Measurements from ENCODE around the gene PDE9A. TPM values are rescaled to one million over a fixed set of nuclear protein-coding genes. Genes with fewer than 3 reads are reported as not detected.
"Not testable (repeated sequence)": the region's sequence is repeated elsewhere in the genome, so short reads cannot be mapped to it uniquely, and the experiment has no call there.

Gene PDE9A
- total and polyA plus RNA-seq, 4 experiments from 2014 or later = 2.2 to 9.2 (median 5.3) TPM

DNA sequence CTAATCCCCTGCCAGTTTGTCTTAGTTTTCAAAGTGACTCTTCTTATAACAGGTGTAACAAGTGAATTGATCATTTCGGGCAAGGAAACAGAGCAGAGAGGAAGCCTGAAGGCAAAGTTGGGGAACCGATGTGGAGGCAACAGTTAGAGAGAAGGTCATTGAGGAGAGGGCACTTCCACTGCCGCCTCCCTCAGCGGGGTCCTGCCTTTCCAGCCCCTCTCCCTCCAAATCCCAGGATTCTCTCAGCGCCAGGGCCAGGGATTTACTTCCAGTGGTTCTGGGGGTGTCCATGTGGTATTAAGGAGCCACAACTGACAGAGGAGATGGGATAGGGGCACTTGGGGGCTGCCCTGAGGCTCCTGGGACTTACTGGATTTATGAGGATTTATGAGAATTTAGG lies 39.7 kb upstream of the PDE9A start:
- H3K36me3 Mint-ChIP-seq = no peaks in the 10 kb centered on the region
- no peak overlapping the region for H3K27ac Mint-ChIP-seq
- H3K4me1 ChIP-seq (ENCODE audit: insufficient read depth, low read length) = peaks cover 35% of the 10 kb centered on the region
- H3K9me3 Mint-ChIP-seq = peaks cover 0 to 16% (median 5%) of the 10 kb centered on the region in 8 donors
- H3K4me3 ChIP-seq (ENCODE audit: low read length in 2 of 2) = no peak overlapping the region
- H3K9me3 ChIP-seq (ENCODE audit: control insufficient read depth in 1 of 2, low read length in 2 of 2) = no peaks in the 10 kb centered on the region
- no peaks in the 10 kb centered on the region for H3K27me3 ChIP-seq (ENCODE audit: insufficient read depth, low read length)
- peaks cover 3 to 17% (median 13%) of the 10 kb centered on the region in 4 donors for H3K4me1 Mint-ChIP-seq
- no peak for DNase-seq
- H3K36me3 ChIP-seq (ENCODE audit: insufficient read depth, low read length) = no peaks in the 10 kb centered on the region
- peak overlapping the region in 2 of 8 donors; percentile 3 to 36 for H3K4me3 Mint-ChIP-seq
- H3K27me3 Mint-ChIP-seq = peaks cover 0 to 4% of the 10 kb centered on the region in 2 donors
- no peak overlapping the region for H3K27ac ChIP-seq (ENCODE audit: low read depth, low read length)
- ChIA-PET CTCF (ENCODE audit: partially characterized antibody) (interaction anchor here (1.6 kb wide), 1 partner anchor 21 kb away, joined by 4 read pairs; no protein-coding TSS in a partner anchor), POLR2A (ENCODE audit: partially characterized antibody) (no interaction called here)
- intact Hi-C loops (cut with micrococcal nuclease) = no loop called here

DNA sequence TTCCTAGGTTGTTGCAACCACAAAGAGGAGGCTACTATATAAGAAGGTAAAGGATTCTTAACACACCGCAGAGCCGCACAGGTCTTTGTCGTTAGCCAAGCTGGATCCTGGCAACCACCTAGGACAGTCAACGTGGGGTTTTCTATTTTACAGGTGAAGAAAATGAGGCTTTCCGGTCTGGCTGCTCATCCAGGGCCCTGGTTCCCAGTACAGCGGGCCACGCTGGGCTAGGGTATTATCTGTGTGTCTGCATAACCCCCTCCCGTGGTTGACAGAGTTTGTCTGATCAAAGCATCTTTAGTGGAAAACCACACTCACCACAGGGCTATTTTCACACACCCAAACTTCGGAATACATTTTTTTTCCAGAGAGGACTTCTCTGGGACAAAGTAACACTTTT lies 39.0 kb upstream of the PDE9A start:
- intact Hi-C loops (cut with micrococcal nuclease) = no loop called here
- no peaks in the 10 kb centered on the region for H3K36me3 ChIP-seq (ENCODE audit: insufficient read depth, low read length)
- peak overlapping the region; percentile 53 for H3K27ac ChIP-seq (ENCODE audit: low read depth, low read length)
- POLR2A ChIA-PET (ENCODE audit: partially characterized antibody) = no interaction called here
- H3K27me3 ChIP-seq (ENCODE audit: insufficient read depth, low read length) = no peaks in the 10 kb centered on the region
- DNase-seq = peak in 4 of 5 donors; percentile 63 to 85 (median 69)
- H3K9me3 Mint-ChIP-seq = peaks cover 0 to 16% (median 5%) of the 10 kb centered on the region in 8 donors
- H3K4me1 Mint-ChIP-seq = peaks cover 3 to 17% (median 10%) of the 10 kb centered on the region in 4 donors
- peaks cover 35% of the 10 kb centered on the region for H3K4me1 ChIP-seq (ENCODE audit: insufficient read depth, low read length)
- H3K4me3 ChIP-seq (ENCODE audit: low read length in 2 of 2) = peak overlapping the region in 1 of 2 donors; percentile 37
- no peaks in the 10 kb centered on the region for H3K36me3 Mint-ChIP-seq
- H3K4me3 Mint-ChIP-seq = no peak overlapping the region
- CTCF ChIA-PET (ENCODE audit: partially characterized antibody) = interaction anchor here (1.0 to 1.6 kb wide), 2 partner anchors 21 to 67 kb away, joined by 3 to 4 read pairs; no protein-coding TSS in a partner anchor
- H3K9me3 ChIP-seq (ENCODE audit: control insufficient read depth in 1 of 2, low read length in 2 of 2) = no peaks in the 10 kb centered on the region
- no peak overlapping the region for H3K27ac Mint-ChIP-seq
- H3K27me3 Mint-ChIP-seq = peaks cover 0 to 4% of the 10 kb centered on the region in 2 donors

DNA sequence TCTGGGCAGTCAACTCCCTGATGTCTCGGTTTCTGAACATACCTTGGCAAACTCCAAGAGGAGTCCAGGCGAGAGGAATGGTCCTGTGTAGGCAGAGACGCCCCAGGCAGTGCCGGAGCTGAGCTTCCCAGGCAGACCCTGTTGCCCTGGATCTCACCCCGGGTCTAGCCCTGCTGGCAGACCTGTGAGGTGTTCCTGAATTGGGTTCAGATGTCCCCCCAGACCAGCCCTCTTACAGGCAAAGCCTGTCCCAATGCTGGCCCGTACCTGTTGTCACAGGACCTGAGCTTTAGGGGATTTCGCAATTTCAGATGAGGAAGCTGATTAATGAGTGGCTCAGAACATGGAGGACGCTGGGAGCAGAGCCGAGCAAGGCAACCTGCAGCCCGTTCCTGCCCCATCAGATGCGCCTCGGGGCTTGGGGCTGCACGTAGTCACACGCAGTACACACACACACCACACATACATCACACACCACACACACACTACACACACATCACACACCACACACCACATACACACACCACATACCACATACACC lies 38.5 kb upstream of the PDE9A start:
- Mint-ChIP-seq H3K27me3 (peaks cover 0 to 4% of the 10 kb centered on the region in 2 donors), H3K36me3 (no peaks in the 10 kb centered on the region), H3K9me3 (peaks cover 0 to 13% (median 5%) of the 10 kb centered on the region in 8 donors), H3K27ac (no peak overlapping the region), H3K4me1 (peaks cover 3 to 17% (median 8%) of the 10 kb centered on the region in 4 donors), H3K4me3 (no peak overlapping the region)
- peak; percentile 58 to 78 (median 68) for DNase-seq
- no peaks in the 10 kb centered on the region for H3K27me3 ChIP-seq (ENCODE audit: insufficient read depth, low read length)
- intact Hi-C loops (cut with micrococcal nuclease) = loop anchor here (5.0 kb wide), 1 partner anchor 217 kb away; no protein-coding TSS in a partner anchor
- POLR2A ChIA-PET (ENCODE audit: partially characterized antibody) = no interaction called here
- H3K4me3 ChIP-seq (ENCODE audit: low read length in 2 of 2) = peak overlapping the region in 1 of 2 donors; percentile 37
- peak overlapping the region; percentile 53 for H3K27ac ChIP-seq (ENCODE audit: low read depth, low read length)
- H3K9me3 ChIP-seq (ENCODE audit: control insufficient read depth in 1 of 2, low read length in 2 of 2) = no peaks in the 10 kb centered on the region
- H3K4me1 ChIP-seq (ENCODE audit: insufficient read depth, low read length) = peaks cover 35% of the 10 kb centered on the region
- CTCF ChIA-PET (ENCODE audit: partially characterized antibody) = interaction anchor here (1.0 to 1.6 kb wide), 2 partner anchors 22 to 66 kb away, joined by 3 to 4 read pairs; no protein-coding TSS in a partner anchor
- H3K36me3 ChIP-seq (ENCODE audit: insufficient read depth, low read length) = no peaks in the 10 kb centered on the region

DNA sequence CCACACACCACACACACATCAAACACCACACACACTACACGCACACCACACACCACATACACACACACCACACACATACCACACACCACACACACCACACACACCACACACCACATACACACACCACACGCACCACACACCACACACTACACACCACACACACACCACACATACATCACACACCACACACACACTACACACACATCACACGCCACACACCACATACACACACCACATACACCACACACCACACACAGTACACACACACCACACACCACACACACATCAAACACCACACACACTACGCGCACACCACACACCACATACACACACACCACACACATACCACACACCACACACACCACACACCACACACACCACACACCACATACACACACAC lies 38.0 kb upstream of the PDE9A start:
- H3K4me1 Mint-ChIP-seq = peaks cover 3 to 15% (median 7%) of the 10 kb centered on the region in 4 donors
- H3K4me3 Mint-ChIP-seq; DNase-seq; H3K27ac Mint-ChIP-seq; H3K27me3 ChIP-seq (ENCODE audit: insufficient read depth, low read length); H3K9me3 ChIP-seq (ENCODE audit: control insufficient read depth in 1 of 2, low read length in 2 of 2); POLR2A ChIA-PET (ENCODE audit: partially characterized antibody); H3K27me3 Mint-ChIP-seq; H3K36me3 ChIP-seq (ENCODE audit: insufficient read depth, low read length); H3K36me3 Mint-ChIP-seq: not testable (repeated sequence)
- H3K27ac ChIP-seq (ENCODE audit: low read depth, low read length) = peak overlapping the region; percentile 53
- peak overlapping the region in 1 of 2 donors; percentile 37 for H3K4me3 ChIP-seq (ENCODE audit: low read length in 2 of 2)
- H3K9me3 Mint-ChIP-seq = peaks cover 0 to 13% (median 5%) of the 10 kb centered on the region in 8 donors
- intact Hi-C loops (cut with micrococcal nuclease) = loop anchor here (5.0 kb wide), 1 partner anchor 217 kb away; no protein-coding TSS in a partner anchor
- H3K4me1 ChIP-seq (ENCODE audit: insufficient read depth, low read length) = peaks cover 35% of the 10 kb centered on the region
- CTCF ChIA-PET (ENCODE audit: partially characterized antibody) = interaction anchor here (1.0 to 1.6 kb wide), 2 partner anchors 22 to 66 kb away, joined by 3 to 4 read pairs; no protein-coding TSS in a partner anchor

DNA sequence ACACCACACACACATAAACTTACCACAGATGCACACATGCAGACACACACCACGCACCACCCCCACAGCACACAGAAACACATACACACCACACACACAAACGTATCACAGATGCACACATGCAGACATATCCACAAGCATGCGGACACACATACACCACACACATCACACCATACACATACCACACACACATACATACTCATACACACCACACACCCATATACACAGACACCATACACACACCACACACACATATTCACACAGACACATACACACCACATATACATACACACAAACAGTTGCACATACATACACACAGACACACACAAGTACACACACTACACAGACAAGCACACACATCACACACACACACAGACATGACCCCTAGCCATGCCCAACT lies 37.5 kb upstream of the PDE9A start:
- POLR2A ChIA-PET (ENCODE audit: partially characterized antibody) = interaction anchor here (0.9 kb wide), 1 partner anchor 167 kb away, joined by 5 read pairs; no protein-coding TSS in a partner anchor
- intact Hi-C loops (cut with micrococcal nuclease) = loop anchor here (5.0 kb wide), 1 partner anchor 216 kb away; no protein-coding TSS in a partner anchor
- CTCF ChIA-PET (ENCODE audit: partially characterized antibody) = no interaction called here
- peaks cover 0 to 13% (median 5%) of the 10 kb centered on the region in 8 donors for H3K9me3 Mint-ChIP-seq
- H3K9me3 ChIP-seq (ENCODE audit: control insufficient read depth in 1 of 2, low read length in 2 of 2) = no peaks in the 10 kb centered on the region
- H3K27ac ChIP-seq (ENCODE audit: low read depth, low read length) = no peak overlapping the region
- no peaks in the 10 kb centered on the region for H3K27me3 ChIP-seq (ENCODE audit: insufficient read depth, low read length)
- DNase-seq = no peak
- H3K4me3 Mint-ChIP-seq = no peak overlapping the region
- H3K4me1 ChIP-seq (ENCODE audit: insufficient read depth, low read length) = peaks cover 35% of the 10 kb centered on the region
- peaks cover 3 to 15% (median 6%) of the 10 kb centered on the region in 4 donors for H3K4me1 Mint-ChIP-seq
- no peaks in the 10 kb centered on the region for H3K36me3 Mint-ChIP-seq
- no peaks in the 10 kb centered on the region for H3K36me3 ChIP-seq (ENCODE audit: insufficient read depth, low read length)
- H3K27ac Mint-ChIP-seq = no peak overlapping the region
- peaks cover 0 to 4% of the 10 kb centered on the region in 2 donors for H3K27me3 Mint-ChIP-seq
- H3K4me3 ChIP-seq (ENCODE audit: low read length in 2 of 2) = peak overlapping the region in 1 of 2 donors; percentile 1

DNA sequence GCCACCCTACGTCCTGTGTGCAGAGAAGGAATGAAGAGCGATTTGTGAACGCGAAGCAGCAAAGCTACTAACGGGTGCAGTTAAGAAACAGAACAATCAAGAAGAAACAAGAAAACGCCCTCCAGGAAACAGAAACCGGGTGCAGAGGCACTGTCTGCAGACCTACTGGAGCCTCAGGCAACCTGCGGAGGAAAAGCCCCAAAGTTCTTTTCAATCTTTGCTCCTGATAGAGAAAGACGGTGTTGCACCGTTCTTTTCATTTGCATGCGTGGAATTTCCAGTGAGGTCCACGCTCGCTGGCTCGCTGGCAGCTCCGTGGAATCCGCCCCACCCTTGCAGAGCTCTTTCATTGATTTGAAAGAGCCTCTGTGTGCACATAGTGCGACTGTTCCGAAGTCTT lies 37.0 kb upstream of the PDE9A start:
- Histone ChIP-seq H3K9me3 (ENCODE audit: control insufficient read depth in 1 of 2, low read length in 2 of 2) (no peaks in the 10 kb centered on the region), H3K27ac (ENCODE audit: low read depth, low read length) (no peak overlapping the region), H3K4me3 (ENCODE audit: low read length in 2 of 2) (peak overlapping the region in 1 of 2 donors; percentile 1), H3K27me3 (ENCODE audit: insufficient read depth, low read length) (no peaks in the 10 kb centered on the region), H3K36me3 (ENCODE audit: insufficient read depth, low read length) (no peaks in the 10 kb centered on the region), H3K4me1 (ENCODE audit: insufficient read depth, low read length) (peaks cover 35% of the 10 kb centered on the region)
- DNase-seq = peak; percentile 35 to 59 (median 44)
- Mint-ChIP-seq H3K36me3 (no peaks in the 10 kb centered on the region), H3K27me3 (peaks cover 0 to 4% of the 10 kb centered on the region in 2 donors), H3K4me1 (peaks cover 3 to 15% (median 6%) of the 10 kb centered on the region in 4 donors), H3K9me3 (peaks cover 0 to 13% (median 5%) of the 10 kb centered on the region in 8 donors), H3K4me3 (no peak overlapping the region), H3K27ac (no peak overlapping the region)
- intact Hi-C loops (cut with micrococcal nuclease) = loop anchor here (5.0 kb wide), 1 partner anchor 216 kb away; no protein-coding TSS in a partner anchor
- POLR2A ChIA-PET (ENCODE audit: partially characterized antibody) = interaction anchor here (0.9 kb wide), 1 partner anchor 167 kb away, joined by 5 read pairs; no protein-coding TSS in a partner anchor
- CTCF ChIA-PET (ENCODE audit: partially characterized antibody) = no interaction called here

DNA sequence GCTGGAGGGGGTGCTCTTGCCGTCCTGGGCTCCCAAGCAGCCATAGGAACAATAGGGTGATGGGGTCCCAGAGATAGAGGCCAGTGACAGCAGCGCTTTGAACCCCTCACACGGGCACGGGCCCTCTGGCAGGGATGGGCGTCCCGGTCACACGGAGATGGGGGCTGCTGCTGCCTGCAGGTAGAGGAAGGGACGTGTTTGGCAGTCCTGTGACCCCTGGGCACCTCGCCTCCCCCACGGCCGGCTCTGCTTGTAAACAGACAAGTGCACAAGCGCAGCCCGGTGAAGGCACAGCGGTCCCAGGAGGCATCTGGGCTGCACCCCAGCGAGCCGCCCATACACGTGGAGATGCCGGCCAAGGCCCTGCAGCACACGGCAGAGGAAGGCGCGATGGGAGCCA lies 36.5 kb upstream of the PDE9A start:
- Histone ChIP-seq H3K4me1 (ENCODE audit: insufficient read depth, low read length) (peaks cover 35% of the 10 kb centered on the region), H3K27ac (ENCODE audit: low read depth, low read length) (no peak overlapping the region), H3K36me3 (ENCODE audit: insufficient read depth, low read length) (no peaks in the 10 kb centered on the region), H3K27me3 (ENCODE audit: insufficient read depth, low read length) (no peaks in the 10 kb centered on the region), H3K9me3 (ENCODE audit: control insufficient read depth in 1 of 2, low read length in 2 of 2) (no peaks in the 10 kb centered on the region), H3K4me3 (ENCODE audit: low read length in 2 of 2) (no peak overlapping the region)
- H3K4me1 Mint-ChIP-seq = peaks cover 3 to 15% (median 6%) of the 10 kb centered on the region in 4 donors
- H3K36me3 Mint-ChIP-seq = no peaks in the 10 kb centered on the region
- peaks cover 0 to 11% (median 4%) of the 10 kb centered on the region in 8 donors for H3K9me3 Mint-ChIP-seq
- CTCF ChIA-PET (ENCODE audit: partially characterized antibody) = no interaction called here
- POLR2A ChIA-PET (ENCODE audit: partially characterized antibody) = interaction anchor here (0.9 kb wide), 1 partner anchor 166 kb away, joined by 5 read pairs; no protein-coding TSS in a partner anchor
- no peak for DNase-seq
- intact Hi-C loops (cut with micrococcal nuclease) = loop anchor here (5.0 kb wide), 1 partner anchor 215 kb away; no protein-coding TSS in a partner anchor
- H3K4me3 Mint-ChIP-seq = no peak overlapping the region
- peaks cover 0 to 4% of the 10 kb centered on the region in 2 donors for H3K27me3 Mint-ChIP-seq
- H3K27ac Mint-ChIP-seq = no peak overlapping the region
